ENCODE measurements around the gene TNFRSF25. TPM values are rescaled to one million over a fixed set of nuclear protein-coding genes. Genes with fewer than 3 reads are reported as not detected.
"Not testable (repeated sequence)": the region's sequence is repeated elsewhere in the genome, so short reads cannot be mapped to it uniquely, and the experiment has no call there.

The TNFRSF25 gene
- total and polyA plus RNA-seq, 3 donors from 2014 or later = 6.2 to 14.0 (median 13.4) TPM

DNA sequence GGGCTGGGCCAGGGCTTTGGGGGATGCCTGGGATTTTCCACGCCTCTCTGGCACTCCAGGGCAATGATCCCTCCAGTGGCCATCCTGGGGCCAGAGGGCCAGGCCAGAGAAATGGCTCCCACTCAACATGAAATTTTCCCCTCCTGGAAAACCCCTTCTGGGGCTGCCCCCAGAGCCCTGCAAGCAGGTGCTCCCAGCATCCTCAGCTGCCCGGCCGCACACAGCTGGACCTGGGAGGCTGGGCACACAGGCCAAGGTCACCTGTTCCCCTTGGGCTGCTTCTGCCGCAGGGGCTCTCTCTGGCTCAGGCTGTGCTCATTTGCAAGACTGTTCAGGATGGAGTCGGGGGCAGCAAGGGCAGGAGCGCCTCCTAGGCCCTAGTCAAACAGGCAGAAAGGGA lies 37.5 kb downstream of the TNFRSF25 start:
- intact Hi-C loops (cut with DNase I; ENCODE audit: low total_unique reads); H3K4me3 ChIP-seq; DNase-seq; H3K9me3 ChIP-seq; H3K36me3 ChIP-seq (ENCODE audit: low read depth, missing control alignments); H3K27me3 ChIP-seq; H3K27ac ChIP-seq: not testable (repeated sequence)
- WGBS, 2 donors = 78% methylated on average over 6 of the region's 6 CpGs; no CpG with 5 or more reads in 1 of the 2 donors
- peaks cover 12% of the 10 kb centered on the region for H3K4me1 ChIP-seq

DNA sequence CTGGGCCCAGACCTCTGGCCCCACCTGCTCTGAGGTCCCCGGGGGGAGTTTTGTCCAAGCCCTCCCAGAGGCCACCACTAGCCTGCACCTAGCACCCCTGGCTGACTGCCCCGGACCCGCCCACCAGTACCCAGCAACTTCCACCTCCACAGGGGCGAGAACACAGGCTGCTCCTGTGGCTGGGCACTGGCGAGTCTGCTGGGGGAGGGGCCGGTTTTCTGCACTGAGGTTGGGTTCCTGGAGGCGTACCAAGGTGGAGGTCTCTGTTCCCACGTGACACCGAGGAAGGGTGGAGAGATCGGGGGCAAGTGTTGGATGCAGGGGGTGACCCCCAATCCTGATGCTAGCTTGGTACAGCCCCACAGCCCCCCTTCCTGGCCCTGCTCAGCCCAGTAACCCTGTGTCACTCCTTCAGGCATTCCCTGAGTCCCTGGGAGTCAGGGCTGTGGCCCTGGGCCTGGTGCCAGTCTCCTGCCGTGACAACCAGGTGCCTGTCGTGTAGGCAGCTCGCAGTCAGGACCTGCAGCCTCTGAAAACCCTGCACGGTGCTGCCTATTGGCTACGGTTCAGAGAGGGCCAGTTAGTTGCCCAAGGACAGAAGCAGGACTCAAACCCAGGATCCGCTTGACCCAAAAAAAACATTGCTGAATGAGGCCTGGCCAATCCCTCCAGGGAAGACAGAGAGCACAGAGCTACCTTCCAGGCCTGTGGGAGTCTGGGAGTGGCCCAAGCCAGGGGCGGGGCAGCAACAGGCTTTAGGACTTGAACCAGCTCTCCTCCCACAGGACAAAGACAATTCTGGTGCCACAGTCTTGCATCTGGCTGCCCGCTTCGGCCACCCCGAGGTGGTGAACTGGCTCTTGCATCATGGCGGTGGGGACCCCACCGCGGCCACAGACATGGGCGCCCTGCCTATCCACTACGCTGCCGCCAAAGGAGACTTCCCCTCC lies 38.3 kb downstream of the TNFRSF25 start:
- 72 to 74% methylated on average over 6 to 26 of the region's 26 CpGs for WGBS, 2 donors
- Histone ChIP-seq H3K36me3 (ENCODE audit: low read depth, missing control alignments) (no peaks in the 10 kb centered on the region), H3K9me3 (no peaks in the 10 kb centered on the region), H3K27ac (no peak overlapping the region), H3K4me3 (no peak overlapping the region), H3K4me1 (peaks cover 16% of the 10 kb centered on the region), H3K27me3 (no peaks in the 10 kb centered on the region)
- intact Hi-C loops (cut with DNase I; ENCODE audit: low total_unique reads) = no loop called here
- DNase-seq = peak; percentile 48
- TF ChIP-seq, protein P1, sequence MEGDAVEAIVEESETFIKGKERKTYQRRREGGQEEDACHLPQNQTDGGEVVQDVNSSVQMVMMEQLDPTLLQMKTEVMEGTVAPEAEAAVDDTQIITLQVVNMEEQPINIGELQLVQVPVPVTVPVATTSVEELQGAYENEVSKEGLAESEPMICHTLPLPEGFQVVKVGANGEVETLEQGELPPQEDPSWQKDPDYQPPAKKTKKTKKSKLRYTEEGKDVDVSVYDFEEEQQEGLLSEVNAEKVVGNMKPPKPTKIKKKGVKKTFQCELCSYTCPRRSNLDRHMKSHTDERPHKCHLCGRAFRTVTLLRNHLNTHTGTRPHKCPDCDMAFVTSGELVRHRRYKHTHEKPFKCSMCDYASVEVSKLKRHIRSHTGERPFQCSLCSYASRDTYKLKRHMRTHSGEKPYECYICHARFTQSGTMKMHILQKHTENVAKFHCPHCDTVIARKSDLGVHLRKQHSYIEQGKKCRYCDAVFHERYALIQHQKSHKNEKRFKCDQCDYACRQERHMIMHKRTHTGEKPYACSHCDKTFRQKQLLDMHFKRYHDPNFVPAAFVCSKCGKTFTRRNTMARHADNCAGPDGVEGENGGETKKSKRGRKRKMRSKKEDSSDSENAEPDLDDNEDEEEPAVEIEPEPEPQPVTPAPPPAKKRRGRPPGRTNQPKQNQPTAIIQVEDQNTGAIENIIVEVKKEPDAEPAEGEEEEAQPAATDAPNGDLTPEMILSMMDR (IDR thresholded peaks at IDR 0.05) = no peak
- TF ChIP-seq POLR2A (IDR thresholded peaks at IDR 0.05) = no peak

DNA sequence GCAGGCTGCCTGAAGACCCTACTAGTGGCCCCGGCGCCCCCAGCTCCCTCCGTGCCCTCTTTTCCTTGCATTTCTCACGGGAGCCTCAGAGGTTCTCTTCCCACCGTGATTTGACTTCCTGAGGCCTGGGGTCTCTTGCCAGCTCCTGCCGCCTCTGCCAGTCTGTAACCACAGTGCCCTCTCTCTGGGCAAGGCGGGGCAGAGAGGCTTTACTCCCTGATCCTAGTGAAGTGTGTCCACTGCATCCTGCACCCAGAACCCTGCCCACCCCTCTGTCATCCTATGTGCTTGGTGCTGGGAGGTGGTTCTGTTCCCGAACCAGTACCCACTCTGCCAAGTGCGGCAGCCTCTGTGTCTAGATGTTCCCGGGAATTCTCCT lies 39.0 kb downstream of the TNFRSF25 start:
- no peak overlapping the region for H3K4me3 ChIP-seq
- DNase-seq = no peak
- 69 to 79% methylated on average over 10 of the region's 10 CpGs for WGBS, 2 donors
- no peak overlapping the region for H3K27ac ChIP-seq
- H3K36me3 ChIP-seq (ENCODE audit: low read depth, missing control alignments) = no peaks in the 10 kb centered on the region
- no peaks in the 10 kb centered on the region for H3K27me3 ChIP-seq
- TF ChIP-seq, protein P1 (IDR thresholded peaks at IDR 0.05) = no peak
- TF ChIP-seq POLR2A (IDR thresholded peaks at IDR 0.05) = no peak
- no peaks in the 10 kb centered on the region for H3K9me3 ChIP-seq
- H3K4me1 ChIP-seq = peaks cover 16% of the 10 kb centered on the region
- intact Hi-C loops (cut with DNase I; ENCODE audit: low total_unique reads) = no loop called here

DNA sequence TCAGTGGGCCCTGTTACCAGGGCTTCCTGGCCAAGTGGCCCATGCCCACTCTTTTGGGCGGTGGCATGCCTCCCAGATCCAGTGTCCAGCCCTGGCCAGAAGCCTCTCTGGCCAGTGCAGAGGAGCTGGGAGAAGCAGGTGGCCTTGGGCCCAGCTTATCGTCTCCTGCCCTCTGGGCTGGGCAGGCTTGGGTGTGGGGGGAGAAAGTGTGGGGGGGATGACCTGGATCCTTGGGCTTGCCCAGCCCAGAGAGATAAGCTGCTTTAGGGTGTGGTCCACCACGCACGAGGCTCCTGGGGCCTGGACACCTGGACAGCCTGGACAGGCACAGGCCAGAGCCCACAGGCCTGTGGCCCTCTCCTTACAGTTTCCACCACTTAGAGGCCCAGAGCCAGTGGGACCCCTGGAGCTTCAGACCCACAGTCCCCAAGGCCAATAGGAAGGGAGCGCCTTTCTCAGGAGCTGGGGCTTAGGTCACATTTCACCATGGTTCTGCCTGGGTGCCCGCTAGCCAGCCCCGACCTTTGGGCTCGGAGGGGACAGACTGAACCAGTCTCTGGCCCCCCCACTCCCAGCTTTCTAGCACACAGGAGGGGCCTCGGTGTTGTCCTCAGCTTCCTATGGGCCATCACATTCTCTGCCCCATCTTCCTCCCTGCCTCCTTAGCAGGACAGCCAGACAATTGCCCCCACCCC lies 39.5 kb downstream of the TNFRSF25 start:
- 68 to 71% methylated on average over 4 to 9 of the region's 9 CpGs for WGBS, 2 donors
- Histone ChIP-seq H3K36me3 (ENCODE audit: low read depth, missing control alignments) (no peaks in the 10 kb centered on the region), H3K4me1 (peaks cover 16% of the 10 kb centered on the region), H3K9me3 (no peaks in the 10 kb centered on the region), H3K27ac (no peak overlapping the region), H3K27me3 (no peaks in the 10 kb centered on the region), H3K4me3 (peak overlapping the region in 1 of 2 donors; percentile 56)
- intact Hi-C loops (cut with DNase I; ENCODE audit: low total_unique reads) = no loop called here
- peak; percentile 51 for DNase-seq
- no peak for TF ChIP-seq POLR2A (IDR thresholded peaks at IDR 0.05)
- TF ChIP-seq, protein P1 (IDR thresholded peaks at IDR 0.05) = no peak

DNA sequence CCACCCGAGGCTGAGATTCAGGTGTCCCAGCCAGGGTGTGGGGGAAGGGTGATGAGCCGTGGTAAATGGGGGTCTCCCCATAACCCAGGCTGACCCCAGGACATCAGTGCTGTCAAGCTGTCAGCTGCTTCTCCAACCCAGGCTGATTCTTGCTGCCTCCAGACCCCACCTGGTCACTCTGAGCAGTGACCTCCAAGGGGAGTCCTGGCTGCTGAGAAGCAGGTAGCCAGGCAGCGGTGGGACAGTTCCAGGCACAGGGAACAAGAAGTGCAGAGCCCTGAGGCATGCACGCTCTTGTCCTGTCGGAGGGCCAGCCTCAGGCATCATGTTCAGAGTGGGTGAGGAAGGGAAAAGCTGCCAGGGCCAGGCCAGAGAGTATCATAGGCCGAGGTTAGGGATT lies 40.3 kb downstream of the TNFRSF25 start:
- DNase-seq = no peak
- Histone ChIP-seq H3K27me3 (no peaks in the 10 kb centered on the region), H3K36me3 (ENCODE audit: low read depth, missing control alignments) (no peaks in the 10 kb centered on the region), H3K4me1 (peaks cover 19% of the 10 kb centered on the region), H3K27ac (no peak overlapping the region), H3K4me3 (peak overlapping the region in 1 of 2 donors; percentile 56), H3K9me3 (no peaks in the 10 kb centered on the region)
- intact Hi-C loops (cut with DNase I; ENCODE audit: low total_unique reads) = no loop called here
- WGBS, 2 donors = 52 to 93% methylated on average over 2 to 6 of the region's 6 CpGs
- TF ChIP-seq POLR2A (IDR thresholded peaks at IDR 0.05) = no peak
- TF ChIP-seq, protein P1 (IDR thresholded peaks at IDR 0.05) = no peak
